Neural crest cell (in vitro differentiated cells): ENCODE results near the gene DNMBP. TPM values are rescaled to one million over a fixed set of nuclear protein-coding genes. Genes with fewer than 3 reads are reported as not detected.
A peak's percentile ranks its signal among the peaks of the same experiment; 100 is the strongest.

ENCODE experiments used
- DNase-seq: peaks from one replicate; pipeline ENCODE4 v3.0.0; 2021; ENCODE audit warnings: low read depth, mixed read lengths, low spot score
- H3K27ac Mint-ChIP-seq: one replicate; pipeline ENCODE4 v1.8.0; 2021; ENCODE audit warnings: mild to moderate bottlenecking, mixed read lengths; ENCODE audit not compliant: unreplicated experiment
- H3K27me3 Mint-ChIP-seq: 2 replicates; pipeline ENCODE4 v1.8.0; 2021; ENCODE audit warnings: low read depth, mild to moderate bottlenecking, mixed read lengths
- H3K36me3 Mint-ChIP-seq: 2 replicates; pipeline ENCODE4 v1.8.0; 2021; ENCODE audit warnings: low read depth, mild to moderate bottlenecking, mixed read lengths
- H3K4me1 Mint-ChIP-seq: 2 replicates; pipeline ENCODE4 v1.8.0; 2021; ENCODE audit warnings: mixed read lengths
- H3K4me3 Mint-ChIP-seq: one replicate; pipeline ENCODE4 v1.8.0; 2021; ENCODE audit warnings: mild to moderate bottlenecking, mixed read lengths
- H3K9me3 Mint-ChIP-seq: 2 replicates; pipeline ENCODE4 v1.8.0; 2021; ENCODE audit warnings: mixed read lengths
- CTCF ChIP-seq: fragments of 200-600 bp; sonication (generic); conservative IDR thresholded peaks from 2 replicates; pipeline ENCODE4 v1.5.0; 2021; ENCODE audit warnings: antibody characterized with exemption, mild to moderate bottlenecking
- total RNA-seq: library from RNA; stranded (reverse); gene quantifications from 2 replicates; pipeline ENCODE4 v1.2.1, GENCODE V29; 2021

The DNMBP gene
- total RNA-seq, 1 donor from 2014 or later = 17.8 TPM

- Mint-ChIP-seq H3K4me3 (peak overlapping the region; percentile 76), H3K27me3 (no peaks in the 10 kb centered on the region), H3K4me1 (peaks cover 47% of the 10 kb centered on the region), H3K9me3 (no peaks in the 10 kb centered on the region), H3K36me3 (no peaks in the 10 kb centered on the region), H3K27ac (peak overlapping the region; percentile 78)
- no peak for TF ChIP-seq CTCF
- DNase-seq = peak; percentile 52
Observed at GRCh38 chr10:99917963-99918825, 91.6 kb downstream of the DNMBP start.

GRCh38 chr10:99916776-99917175, 93.0 kb downstream of the DNMBP start:
- no peak for TF ChIP-seq CTCF
- peak overlapping the region; percentile 54 for H3K4me3 Mint-ChIP-seq
- H3K27me3 Mint-ChIP-seq = no peaks in the 10 kb centered on the region
- H3K36me3 Mint-ChIP-seq = no peaks in the 10 kb centered on the region
- peaks cover 56% of the 10 kb centered on the region for H3K4me1 Mint-ChIP-seq
- DNase-seq = no peak
- H3K9me3 Mint-ChIP-seq = no peaks in the 10 kb centered on the region
- H3K27ac Mint-ChIP-seq = no peak overlapping the region

- H3K27ac Mint-ChIP-seq = no peak overlapping the region
- H3K27me3 Mint-ChIP-seq = no peaks in the 10 kb centered on the region
- H3K36me3 Mint-ChIP-seq = no peaks in the 10 kb centered on the region
- no peak for TF ChIP-seq CTCF
- no peaks in the 10 kb centered on the region for H3K9me3 Mint-ChIP-seq
- H3K4me1 Mint-ChIP-seq = peaks cover 61% of the 10 kb centered on the region
- H3K4me3 Mint-ChIP-seq = no peak overlapping the region
- no peak for DNase-seq
Observed at GRCh38 chr10:99915414-99915813, 94.3 kb downstream of the DNMBP start.

GRCh38 chr10:99914236-99914635, 95.5 kb downstream of the DNMBP start:
- no peak for TF ChIP-seq CTCF
- H3K4me3 Mint-ChIP-seq = peak overlapping the region; percentile 98
- DNase-seq = no peak

GRCh38 chr10:99913831-99914235, 95.9 kb downstream of the DNMBP start:
- peaks cover 67% of the 10 kb centered on the region for H3K4me1 Mint-ChIP-seq
- no peaks in the 10 kb centered on the region for H3K9me3 Mint-ChIP-seq
- peaks cover 1% of the 10 kb centered on the region for H3K36me3 Mint-ChIP-seq
- TF ChIP-seq CTCF = peak; percentile 35
- peak overlapping the region; percentile 98 for H3K4me3 Mint-ChIP-seq
- peak overlapping the region; percentile 97 for H3K27ac Mint-ChIP-seq
- peak; percentile 57 for DNase-seq
- H3K27me3 Mint-ChIP-seq = no peaks in the 10 kb centered on the region

More at GRCh38 chr10:99914236-99914635, 95.5 kb downstream of the DNMBP start:
- Mint-ChIP-seq H3K27ac (peak overlapping the region; percentile 84), H3K9me3 (no peaks in the 10 kb centered on the region), H3K36me3 (no peaks in the 10 kb centered on the region), H3K4me1 (peaks cover 68% of the 10 kb centered on the region), H3K27me3 (no peaks in the 10 kb centered on the region)
